Breast epithelium (tissue), 4 donors: ENCODE data around the gene TFDP3. TPM values are rescaled to one million over a fixed set of nuclear protein-coding genes. Genes with fewer than 3 reads are reported as not detected.

Experiments used
- DNase-seq, 2 donors: peaks; one replicate each; pipeline ENCODE4 v3.0.0-alpha.2; 2019; ENCODE audit warnings: low spot score in 2 of 2
- H3K27ac ChIP-seq, 2 donors: fragments of 200-600 bp; sonication (generic) in 1 of 2; one replicate each; pipeline ENCODE4 v1.5.1; 2016 to 2019; ENCODE audit warnings: mild to moderate bottlenecking in 1 of 2
- H3K27me3 ChIP-seq, 2 donors: fragments of 200-600 bp; sonication (generic) in 1 of 2; one replicate each; pipeline versions ENCODE4 v1.5.1 to v1.6.0; 2017 to 2019; ENCODE audit warnings: control low read depth in 1 of 2, mild to moderate bottlenecking in 1 of 2
- H3K36me3 ChIP-seq: fragments of 200-600 bp; one replicate; pipeline ENCODE4 v1.5.1; 2019
- H3K4me1 ChIP-seq, 2 donors: fragments of 200-600 bp; sonication (generic); one replicate each; pipeline ENCODE4 v1.5.1; 2016 to 2019; ENCODE audit warnings: control low read depth in 1 of 2
- H3K4me3 ChIP-seq, 3 donors: fragments of 200-600 bp; sonication (generic); 1 replicate in 2 of 3; 2 replicates in 1 of 3; pipeline ENCODE4 v1.5.1; 2016 to 2019; ENCODE audit warnings: mild to moderate bottlenecking in 3 of 3, moderate library complexity in 2 of 3
- H3K9me3 ChIP-seq, 2 donors: fragments of 200-600 bp; sonication (generic) in 1 of 2; one replicate each; pipeline ENCODE4 v1.5.1; 2016 to 2019; ENCODE audit warnings: control low read depth in 1 of 2
- POLR2A ChIP-seq: fragments of 450-650 bp; IDR thresholded peaks from one replicate; pipeline ENCODE4 v1.6.1; 2016; ENCODE audit warnings: antibody characterized with exemption, mild to moderate bottlenecking, moderate library complexity
- POLR2AphosphoS5 ChIP-seq, 3 donors: sonication (generic); formaldehyde crosslinking; IDR thresholded peaks; one replicate each; pipeline ENCODE4 v1.6.1; 2017; ENCODE audit warnings: antibody characterized with exemption in 3 of 3
- intact Hi-C: fragments of 100-400 bp; cut with DNase I; formaldehyde crosslinking; loops from one replicate; pipeline ENCODE4 v1.15.1; 2023; ENCODE audit warnings: low total_unique reads
- total RNA-seq, 3 donors: library from RNA; depleted of rRNA; stranded (reverse); fragments of >200 nt; gene quantifications; one replicate each; pipeline ENCODE4 v1.1.0, GENCODE V29; 2016
- TF ChIP-seq, protein P1 (sequence below), 3 donors: fragments of 450-650 bp; IDR thresholded peaks; one replicate each; pipeline ENCODE4 v1.5.1; 2016 to 2017; ENCODE audit warnings: antibody characterized with exemption in 3 of 3, mild to moderate bottlenecking in 3 of 3, moderate library complexity in 3 of 3

TFDP3 gene
- total RNA-seq, 3 donors from 2014 or later, result not detected

DNA sequence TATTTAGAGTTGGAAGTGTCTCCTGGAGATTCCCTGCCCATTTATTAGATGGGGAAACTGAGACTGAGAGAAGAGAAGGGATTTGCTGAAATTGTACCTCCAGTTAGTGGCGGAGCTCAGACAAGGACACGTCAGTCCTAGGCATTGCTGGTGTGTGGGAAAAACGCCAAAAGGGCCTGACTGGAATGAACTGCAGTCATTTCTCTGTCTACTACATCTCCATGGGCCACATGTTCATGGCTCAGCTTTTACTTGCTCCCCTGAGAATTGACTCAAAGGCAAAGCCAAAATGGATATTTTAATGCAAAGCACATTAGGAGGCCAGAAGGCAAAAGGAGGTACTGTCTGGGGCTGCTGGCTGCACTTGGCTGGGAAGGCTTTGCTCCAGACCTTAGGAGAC, 3.9 kb downstream of the TFDP3 start:
- Histone ChIP-seq H3K9me3 (no peaks in the 10 kb centered on the region), H3K4me1 (no peaks in the 10 kb centered on the region), H3K27me3 (peaks cover 0 to 13% of the 10 kb centered on the region in 2 donors), H3K4me3 (no peak overlapping the region), H3K27ac (no peak overlapping the region), H3K36me3 (no peaks in the 10 kb centered on the region)
- intact Hi-C loops, result no loop called here
- no peak for DNase-seq
- no peak for TF ChIP-seq POLR2A
- no peak for TF ChIP-seq POLR2AphosphoS5 (IDR thresholded peaks at IDR 0.05)
- TF ChIP-seq, protein P1, sequence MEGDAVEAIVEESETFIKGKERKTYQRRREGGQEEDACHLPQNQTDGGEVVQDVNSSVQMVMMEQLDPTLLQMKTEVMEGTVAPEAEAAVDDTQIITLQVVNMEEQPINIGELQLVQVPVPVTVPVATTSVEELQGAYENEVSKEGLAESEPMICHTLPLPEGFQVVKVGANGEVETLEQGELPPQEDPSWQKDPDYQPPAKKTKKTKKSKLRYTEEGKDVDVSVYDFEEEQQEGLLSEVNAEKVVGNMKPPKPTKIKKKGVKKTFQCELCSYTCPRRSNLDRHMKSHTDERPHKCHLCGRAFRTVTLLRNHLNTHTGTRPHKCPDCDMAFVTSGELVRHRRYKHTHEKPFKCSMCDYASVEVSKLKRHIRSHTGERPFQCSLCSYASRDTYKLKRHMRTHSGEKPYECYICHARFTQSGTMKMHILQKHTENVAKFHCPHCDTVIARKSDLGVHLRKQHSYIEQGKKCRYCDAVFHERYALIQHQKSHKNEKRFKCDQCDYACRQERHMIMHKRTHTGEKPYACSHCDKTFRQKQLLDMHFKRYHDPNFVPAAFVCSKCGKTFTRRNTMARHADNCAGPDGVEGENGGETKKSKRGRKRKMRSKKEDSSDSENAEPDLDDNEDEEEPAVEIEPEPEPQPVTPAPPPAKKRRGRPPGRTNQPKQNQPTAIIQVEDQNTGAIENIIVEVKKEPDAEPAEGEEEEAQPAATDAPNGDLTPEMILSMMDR (IDR thresholded peaks at IDR 0.05), result no peak

- intact Hi-C loops, result loop anchor here (2.0 kb wide), 1 partner anchor 44 kb away; no protein-coding TSS in a partner anchor
- Histone ChIP-seq H3K36me3 (no peaks in the 10 kb centered on the region), H3K27me3 (peaks cover 0 to 9% of the 10 kb centered on the region in 2 donors), H3K9me3 (no peaks in the 10 kb centered on the region), H3K4me1 (no peaks in the 10 kb centered on the region), H3K27ac (no peak overlapping the region), H3K4me3 (no peak overlapping the region)
- no peak for DNase-seq
- no peak for TF ChIP-seq POLR2AphosphoS5 (IDR thresholded peaks at IDR 0.05)
- TF ChIP-seq, protein P1 (IDR thresholded peaks at IDR 0.05), result no peak
- TF ChIP-seq POLR2A, result no peak
Measured at GRCh38 chrX:133213117-133213516, 5.0 kb downstream of the TFDP3 start.

DNA sequence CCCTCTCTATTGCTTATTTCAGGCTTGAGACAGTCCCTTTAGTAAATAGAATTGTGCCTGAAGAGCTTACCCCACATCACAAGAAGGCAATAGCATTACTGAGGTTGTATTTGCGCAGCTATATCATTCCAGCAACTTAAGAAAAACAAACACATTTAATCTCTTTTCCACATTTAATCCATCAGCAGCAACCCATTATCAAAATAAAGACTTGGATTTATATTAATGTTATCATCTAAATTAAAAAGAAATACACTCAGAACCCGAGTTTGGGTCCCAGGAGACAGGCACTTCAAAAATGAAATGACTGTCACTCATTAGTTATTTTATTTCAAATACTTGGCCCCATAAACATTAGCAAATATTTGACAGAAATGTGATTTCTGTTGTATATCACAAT, 10.4 kb downstream of the TFDP3 start:
- no peak overlapping the region for H3K27ac ChIP-seq
- H3K27me3 ChIP-seq, result peaks cover 0 to 19% of the 10 kb centered on the region in 2 donors
- no peaks in the 10 kb centered on the region for H3K36me3 ChIP-seq
- H3K4me3 ChIP-seq, result no peak overlapping the region
- H3K9me3 ChIP-seq, result no peaks in the 10 kb centered on the region
- no peaks in the 10 kb centered on the region for H3K4me1 ChIP-seq
- DNase-seq, result no peak
- intact Hi-C loops, result no loop called here
- TF ChIP-seq, protein P1 (IDR thresholded peaks at IDR 0.05), result no peak
- TF ChIP-seq POLR2A (no peak), POLR2AphosphoS5 (IDR thresholded peaks at IDR 0.05) (no peak)

DNA sequence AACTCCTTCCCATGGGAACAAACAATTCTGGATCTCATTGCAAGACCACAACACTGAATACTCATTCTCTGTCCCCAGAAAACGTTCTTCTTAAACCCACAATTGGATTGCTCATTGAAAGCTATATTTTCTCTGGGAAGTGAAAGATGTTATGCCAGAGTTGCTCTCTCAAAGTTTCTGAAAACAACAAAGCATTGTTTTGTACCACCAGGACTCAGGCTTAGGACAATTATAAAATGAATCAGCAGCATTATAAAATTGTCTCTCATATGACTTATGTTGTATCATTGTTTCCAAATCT, 26.5 kb downstream of the TFDP3 start:
- H3K4me3 ChIP-seq, result no peak overlapping the region
- H3K9me3 ChIP-seq, result no peaks in the 10 kb centered on the region
- no peaks in the 10 kb centered on the region for H3K4me1 ChIP-seq
- peak overlapping the region; percentile 33 to 48 for H3K27ac ChIP-seq
- intact Hi-C loops, result no loop called here
- H3K36me3 ChIP-seq, result no peaks in the 10 kb centered on the region
- DNase-seq, result no peak
- TF ChIP-seq, protein P1 (IDR thresholded peaks at IDR 0.05), result no peak
- TF ChIP-seq POLR2A (no peak), POLR2AphosphoS5 (IDR thresholded peaks at IDR 0.05) (no peak)
- H3K27me3 ChIP-seq, result peaks cover 0 to 34% of the 10 kb centered on the region in 2 donors

DNA sequence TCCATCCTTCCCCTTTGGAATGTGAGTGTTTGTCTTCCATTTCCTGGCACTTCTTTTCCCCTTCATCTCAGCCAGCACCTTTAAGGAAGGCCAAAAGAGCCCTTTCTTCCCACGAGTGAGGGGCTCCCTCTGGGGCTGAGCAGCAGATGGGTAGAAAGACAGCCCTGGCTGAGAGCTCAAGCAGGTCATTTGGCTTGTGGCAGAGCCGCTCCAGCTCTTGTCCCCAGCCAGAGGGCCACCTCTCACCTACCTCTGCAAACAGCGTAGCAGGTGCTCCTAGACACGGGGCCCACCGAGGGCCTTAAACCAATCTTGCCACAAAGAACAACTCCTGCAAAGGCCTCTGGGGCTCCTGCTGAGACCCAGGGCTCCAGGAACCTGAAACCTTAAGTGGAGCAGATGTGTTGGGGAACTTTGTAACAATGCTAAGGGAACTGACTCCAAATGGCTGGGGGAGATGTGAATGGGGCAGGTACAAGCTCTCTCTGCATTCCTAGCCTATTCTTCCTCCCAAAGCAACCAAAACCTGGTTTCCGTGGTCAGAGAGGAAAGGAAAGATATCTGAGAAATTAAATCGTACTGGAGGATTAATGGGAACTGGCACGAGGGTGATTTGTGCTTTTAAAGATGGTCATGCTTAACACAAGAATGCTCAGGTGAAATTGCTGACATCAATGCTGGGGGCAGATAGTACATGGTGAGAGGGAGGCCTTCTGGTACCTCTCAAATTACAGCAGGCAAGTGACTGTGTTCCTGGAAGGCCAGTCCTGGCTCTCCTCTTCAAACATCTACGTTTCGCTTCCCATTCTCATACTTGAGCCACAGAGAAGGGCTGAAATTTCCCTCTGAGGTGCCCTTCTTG, 27.0 kb downstream of the TFDP3 start:
- no peaks in the 10 kb centered on the region for H3K36me3 ChIP-seq
- no peak for DNase-seq
- intact Hi-C loops, result no loop called here
- H3K4me3 ChIP-seq, result no peak overlapping the region
- TF ChIP-seq, protein P1 (IDR thresholded peaks at IDR 0.05), result no peak
- TF ChIP-seq POLR2AphosphoS5 (IDR thresholded peaks at IDR 0.05) (no peak), POLR2A (no peak)
- peak overlapping the region; percentile 33 to 48 for H3K27ac ChIP-seq
- H3K9me3 ChIP-seq, result no peaks in the 10 kb centered on the region
- H3K27me3 ChIP-seq, result peaks cover 0 to 28% of the 10 kb centered on the region in 2 donors
- no peaks in the 10 kb centered on the region for H3K4me1 ChIP-seq
